HG03558 (cell line): ENCODE data around the gene DLG2.
"Not testable (repeated sequence)": the region's sequence is repeated elsewhere in the genome, so short reads cannot be mapped to it uniquely, and the experiment has no call there.

Experiments used
- ATAC-seq: cut with Tn5 transposase; IDR thresholded peaks from one replicate; pipeline ENCODE4 v1.9.1; 2021; ENCODE audit warnings: moderate number of reproducible peaks; ENCODE audit not compliant: unreplicated experiment; ENCODE audit errors: extremely low read depth

Gene DLG2

GRCh38 chr11:85647078-85647477 lies 19.9 kb upstream of the DLG2 start:
- no peak for ATAC-seq

GRCh38 chr11:85643191-85643614 lies 16.1 kb upstream of the DLG2 start:
- no peak for ATAC-seq

GRCh38 chr11:85634747-85635146 lies 7.6 kb upstream of the DLG2 start:
- ATAC-seq = no peak

GRCh38 chr11:85628771-85629341 lies 1.7 kb upstream of the DLG2 start:
- no peak for ATAC-seq

GRCh38 chr11:85627998-85628770 lies 1.0 kb upstream of the DLG2 start, which contains the start of gene TMEM126B:
Gene TMEM126B (plus strand): TSS chr11:85628593. CDS start chr11:85628608, 15 bp downstream.
- ATAC-seq = peak; percentile 96

GRCh38 chr11:85626496-85626895 lies 648 bp downstream of the DLG2 start:
- no peak for ATAC-seq

GRCh38 chr11:85620256-85620655 lies 6.9 kb downstream of the DLG2 start:
- no peak for ATAC-seq

GRCh38 chr11:85619499-85619898 lies 7.6 kb downstream of the DLG2 start:
- no peak for ATAC-seq

GRCh38 chr11:85611643-85612042 lies 15.5 kb downstream of the DLG2 start:
- ATAC-seq = not testable (repeated sequence)

- ATAC-seq = not testable (repeated sequence)
Observed at GRCh38 chr11:85609286-85609685, 17.9 kb downstream of the DLG2 start.

- not testable (repeated sequence) for ATAC-seq
Observed at GRCh38 chr11:85608621-85609020, 18.5 kb downstream of the DLG2 start.

GRCh38 chr11:85606237-85606636 lies 20.9 kb downstream of the DLG2 start:
- not testable (repeated sequence) for ATAC-seq

- ATAC-seq = no peak
Observed at GRCh38 chr11:85603220-85603619, 23.9 kb downstream of the DLG2 start.

GRCh38 chr11:85602526-85603213 lies 24.5 kb downstream of the DLG2 start:
- no peak for ATAC-seq

- no peak for ATAC-seq
Observed at GRCh38 chr11:85599083-85599482, 28.1 kb downstream of the DLG2 start.

GRCh38 chr11:85596886-85597285 lies 30.3 kb downstream of the DLG2 start:
- no peak for ATAC-seq

- no peak for ATAC-seq
Observed at GRCh38 chr11:85595285-85595884, 31.8 kb downstream of the DLG2 start.

GRCh38 chr11:85590848-85591483 lies 36.2 kb downstream of the DLG2 start:
- ATAC-seq = no peak

- no peak for ATAC-seq
Observed at GRCh38 chr11:85589373-85589772, 37.8 kb downstream of the DLG2 start.

- ATAC-seq = no peak
Observed at GRCh38 chr11:85582111-85582510, 45.0 kb downstream of the DLG2 start.
